ENCODE data around the gene CHD1. TPM values are rescaled to one million over a fixed set of nuclear protein-coding genes. Genes with fewer than 3 reads are reported as not detected.
"Not testable (repeated sequence)": the region's sequence is repeated elsewhere in the genome, so short reads cannot be mapped to it uniquely, and the experiment has no call there.

The CHD1 gene
- total RNA-seq, 1 donor from 2014 or later, result 24.6 TPM

DNA sequence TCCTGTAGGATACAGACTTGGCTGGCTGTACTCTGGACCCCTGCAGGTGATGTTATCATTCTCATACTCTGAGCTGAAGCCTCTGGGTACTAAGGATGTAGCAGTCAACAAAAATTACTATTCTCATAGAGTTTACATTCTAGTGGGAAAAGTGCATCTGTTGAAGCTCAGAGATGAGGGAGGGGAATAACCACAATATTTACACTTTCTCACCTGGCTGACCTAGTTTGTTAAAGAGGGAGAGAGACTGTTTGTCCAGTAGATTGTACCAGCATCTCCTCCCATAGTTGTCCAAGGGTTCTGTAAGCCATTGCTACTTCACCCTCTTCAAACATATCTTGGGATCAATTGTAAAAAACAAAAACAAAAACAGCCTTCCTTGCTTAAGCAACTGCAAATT is 33.8 kb upstream of the CHD1 start:
- no peak for DNase-seq (ENCODE audit: low spot score)
- H3K9me3 Mint-ChIP-seq (ENCODE audit: low read depth), result peaks cover 5% of the 10 kb centered on the region
- H3K4me1 Mint-ChIP-seq (ENCODE audit: low read depth), result no peaks in the 10 kb centered on the region
- TF ChIP-seq, protein P1, sequence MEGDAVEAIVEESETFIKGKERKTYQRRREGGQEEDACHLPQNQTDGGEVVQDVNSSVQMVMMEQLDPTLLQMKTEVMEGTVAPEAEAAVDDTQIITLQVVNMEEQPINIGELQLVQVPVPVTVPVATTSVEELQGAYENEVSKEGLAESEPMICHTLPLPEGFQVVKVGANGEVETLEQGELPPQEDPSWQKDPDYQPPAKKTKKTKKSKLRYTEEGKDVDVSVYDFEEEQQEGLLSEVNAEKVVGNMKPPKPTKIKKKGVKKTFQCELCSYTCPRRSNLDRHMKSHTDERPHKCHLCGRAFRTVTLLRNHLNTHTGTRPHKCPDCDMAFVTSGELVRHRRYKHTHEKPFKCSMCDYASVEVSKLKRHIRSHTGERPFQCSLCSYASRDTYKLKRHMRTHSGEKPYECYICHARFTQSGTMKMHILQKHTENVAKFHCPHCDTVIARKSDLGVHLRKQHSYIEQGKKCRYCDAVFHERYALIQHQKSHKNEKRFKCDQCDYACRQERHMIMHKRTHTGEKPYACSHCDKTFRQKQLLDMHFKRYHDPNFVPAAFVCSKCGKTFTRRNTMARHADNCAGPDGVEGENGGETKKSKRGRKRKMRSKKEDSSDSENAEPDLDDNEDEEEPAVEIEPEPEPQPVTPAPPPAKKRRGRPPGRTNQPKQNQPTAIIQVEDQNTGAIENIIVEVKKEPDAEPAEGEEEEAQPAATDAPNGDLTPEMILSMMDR (IDR thresholded peaks at IDR 0.05), result no peak
- H3K27me3 Mint-ChIP-seq (ENCODE audit: low read depth), result no peaks in the 10 kb centered on the region
- H3K4me3 Mint-ChIP-seq (ENCODE audit: unreplicated experiment), result no peak overlapping the region
- H3K27ac Mint-ChIP-seq (ENCODE audit: unreplicated experiment), result no peak overlapping the region
- H3K36me3 Mint-ChIP-seq (ENCODE audit: low read depth), result peaks cover 1% of the 10 kb centered on the region

DNA sequence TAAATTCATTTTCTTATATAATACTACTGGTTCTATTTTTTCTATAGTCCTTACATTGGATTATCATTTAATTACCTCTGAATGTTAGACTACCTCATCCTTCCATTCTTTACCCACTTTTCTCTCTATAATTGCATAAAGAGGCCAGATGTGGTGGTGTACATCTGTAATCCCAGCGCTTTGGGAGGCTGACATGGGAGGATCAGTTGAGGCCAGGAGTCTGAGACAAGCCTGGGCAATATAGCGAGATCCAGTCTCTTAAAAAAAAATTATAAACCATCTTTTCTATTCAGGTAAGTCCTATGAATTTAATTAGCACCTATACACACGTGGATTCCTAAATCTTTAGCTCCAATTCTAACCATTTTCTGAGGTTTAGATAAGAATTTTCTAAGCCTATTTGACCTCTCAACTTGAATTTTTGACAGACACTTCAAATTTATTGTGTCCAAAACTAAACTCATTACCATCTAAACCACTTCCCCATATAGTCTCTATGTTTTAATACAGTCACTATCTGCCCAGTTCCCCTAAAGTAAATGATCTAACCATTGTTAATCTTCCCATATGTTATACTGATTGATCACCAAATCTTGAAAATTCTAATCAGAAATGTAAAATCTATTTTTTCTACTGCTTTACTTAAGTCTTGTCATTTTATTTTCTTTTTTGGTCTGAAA is 33.0 kb upstream of the CHD1 start:
- Mint-ChIP-seq H3K4me1 (ENCODE audit: low read depth) (no peaks in the 10 kb centered on the region), H3K9me3 (ENCODE audit: low read depth) (peaks cover 5% of the 10 kb centered on the region), H3K27me3 (ENCODE audit: low read depth) (no peaks in the 10 kb centered on the region), H3K27ac (ENCODE audit: unreplicated experiment) (no peak overlapping the region), H3K4me3 (ENCODE audit: unreplicated experiment) (no peak overlapping the region), H3K36me3 (ENCODE audit: low read depth) (peaks cover 1% of the 10 kb centered on the region)
- TF ChIP-seq, protein P1 (IDR thresholded peaks at IDR 0.05), result no peak
- DNase-seq (ENCODE audit: low spot score), result no peak

- TF ChIP-seq, protein P1 (IDR thresholded peaks at IDR 0.05), result no peak
- Mint-ChIP-seq H3K27ac (ENCODE audit: unreplicated experiment) (no peak overlapping the region), H3K4me3 (ENCODE audit: unreplicated experiment) (no peak overlapping the region), H3K9me3 (ENCODE audit: low read depth) (no peaks in the 10 kb centered on the region), H3K36me3 (ENCODE audit: low read depth) (no peaks in the 10 kb centered on the region), H3K4me1 (ENCODE audit: low read depth) (no peaks in the 10 kb centered on the region), H3K27me3 (ENCODE audit: low read depth) (no peaks in the 10 kb centered on the region)
- no peak for DNase-seq (ENCODE audit: low spot score)
Measured at GRCh38 chr5:98957307-98957706, 28.5 kb upstream of the CHD1 start.

DNA sequence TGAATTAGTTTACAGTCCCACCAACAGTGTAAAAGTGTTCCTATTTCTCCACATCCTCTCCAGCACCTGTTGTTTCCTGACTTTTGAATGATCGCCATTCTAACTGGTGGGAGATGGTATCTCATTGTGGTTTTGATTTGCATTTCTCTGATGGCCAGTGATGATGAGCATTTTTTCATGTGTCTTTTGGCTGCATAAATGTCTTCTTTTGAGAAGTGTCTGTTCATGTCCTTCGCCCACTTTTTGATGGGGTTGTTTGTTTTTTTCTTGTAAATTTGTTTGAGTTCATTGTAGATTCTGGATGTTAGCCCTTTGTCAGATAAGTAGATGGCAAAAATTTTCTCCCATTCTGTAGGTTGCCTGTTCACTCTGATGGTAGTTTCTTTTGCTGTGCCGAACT is 27.1 kb upstream of the CHD1 start:
- not testable (repeated sequence) for H3K27ac Mint-ChIP-seq (ENCODE audit: unreplicated experiment); H3K36me3 Mint-ChIP-seq (ENCODE audit: low read depth)

GRCh38 chr5:98955471-98955870 is 26.7 kb upstream of the CHD1 start:
- not testable (repeated sequence) for DNase-seq (ENCODE audit: low spot score); H3K4me1 Mint-ChIP-seq (ENCODE audit: low read depth); H3K9me3 Mint-ChIP-seq (ENCODE audit: low read depth); H3K4me3 Mint-ChIP-seq (ENCODE audit: unreplicated experiment); H3K27me3 Mint-ChIP-seq (ENCODE audit: low read depth); H3K27ac Mint-ChIP-seq (ENCODE audit: unreplicated experiment); H3K36me3 Mint-ChIP-seq (ENCODE audit: low read depth)

More for the DNA sequence above, 27.1 kb upstream of the CHD1 start:
- H3K4me1 Mint-ChIP-seq (ENCODE audit: low read depth); DNase-seq (ENCODE audit: low spot score); H3K9me3 Mint-ChIP-seq (ENCODE audit: low read depth); H3K27me3 Mint-ChIP-seq (ENCODE audit: low read depth); H3K4me3 Mint-ChIP-seq (ENCODE audit: unreplicated experiment): not testable (repeated sequence)

GRCh38 chr5:98954392-98955028 is 25.7 kb upstream of the CHD1 start:
- Mint-ChIP-seq H3K36me3 (ENCODE audit: low read depth) (no peaks in the 10 kb centered on the region), H3K9me3 (ENCODE audit: low read depth) (no peaks in the 10 kb centered on the region), H3K4me1 (ENCODE audit: low read depth) (no peaks in the 10 kb centered on the region), H3K27me3 (ENCODE audit: low read depth) (no peaks in the 10 kb centered on the region), H3K27ac (ENCODE audit: unreplicated experiment) (no peak overlapping the region), H3K4me3 (ENCODE audit: unreplicated experiment) (no peak overlapping the region)
- no peak for DNase-seq (ENCODE audit: low spot score)
- TF ChIP-seq, protein P1 (IDR thresholded peaks at IDR 0.05), result no peak
